ENCODE results near the gene SP1. TPM values are rescaled to one million over a fixed set of nuclear protein-coding genes. Genes with fewer than 3 reads are reported as not detected.
A peak's percentile ranks its signal among the peaks of the same experiment; 100 is the strongest.

The SP1 gene
- total and polyA plus RNA-seq, 9 of the 15 experiments (the other 6 are each of a cell fraction or from before 2014, with no cell fraction given) = 8.0 to 65.5 (median 41.6) TPM

GRCh38 chr12:53441040-53441833 lies 61.3 kb downstream of the SP1 start, which contains the start of gene PRR13 (continued):
- TF ChIP-seq THRA (IDR thresholded peaks at IDR 0.05) (no peak), CUX1 (CRISPR knock-in tag; IDR thresholded peaks at IDR 0.05) (no peak), IRF2 (CRISPR knock-in tag; IDR thresholded peaks at IDR 0.05) (no peak), ZNF707 (CRISPR knock-in tag; conservative IDR thresholded peaks at IDR 0.05) (no peak), ZBED1 (IDR thresholded peaks at IDR 0.05) (no peak), PBX2 (CRISPR knock-in tag; IDR thresholded peaks at IDR 0.05; ENCODE audit: low read depth) (peak; percentile 51), PBX2 (tag; conservative IDR thresholded peaks at IDR 0.05; ENCODE audit: low read depth) (peak; percentile 96), TFAM (CRISPR knock-in tag; conservative IDR thresholded peaks at IDR 0.05) (no peak), SREBF2 (CRISPR knock-in tag; IDR thresholded peaks at IDR 0.05) (no peak), ARID4B (CRISPR knock-in tag; IDR thresholded peaks at IDR 0.05) (0 out of 2 replicates have a peak, but pooled peaks have one; percentile 34), EZH2 (IDR thresholded peaks at IDR 0.05; ENCODE audit: borderline replicate concordance, low read depth, low read length) (no peak), TCF15 (CRISPR knock-in tag; IDR thresholded peaks at IDR 0.05) (no peak)
